Endothelial cell of umbilical vein (primary cell): ENCODE results near the gene NFKB1. TPM values are rescaled to one million over a fixed set of nuclear protein-coding genes. Genes with fewer than 3 reads are reported as not detected.

ENCODE experiments used
- BruUV-seq: library from RNA; stranded (reverse); fragments of 400-500 nt; replicated peaks from 2 replicates; lab custom pipeline; 2021; lab: Mats Ljungman, UMichigan
- CTCF ChIA-PET: fragments of 300-600, 350-600 bp; sonication (Branson Sonifier 250); formaldehyde crosslinking; loops from one replicate; lab custom pipeline; 2021; ENCODE audit warnings: antibody characterized with exemption, inconsistent platforms; lab: Charles Lee
- POLR2A ChIA-PET: fragments of 300-600, 350-600 bp; sonication (Branson Sonifier 250); formaldehyde crosslinking; loops from one replicate; lab custom pipeline; 2021; ENCODE audit warnings: antibody characterized with exemption, inconsistent platforms; lab: Charles Lee
- DNase-seq: peaks from one replicate; pipeline ENCODE4 v3.0.0-alpha.2; 2011; ENCODE audit warnings: low read depth, low spot score
- FAIRE-seq: peaks from 2 replicates; lab custom pipeline; 2011; peaks lifted over from hg19 to GRCh38; lab: Jason Lieb, UNC
- H2AFZ ChIP-seq: 2 replicates; pipeline ENCODE4 v1.6.0; 2012; ENCODE audit warnings: low read depth, low read length, control low read depth, inconsistent platforms
- H3K27ac ChIP-seq: 2 replicates; pipeline ENCODE4 v1.5.1; 2011; ENCODE audit warnings: low read depth, mild to moderate bottlenecking, control low read depth, low read length, moderate library complexity; ENCODE audit not compliant: insufficient read depth
- H3K27me3 ChIP-seq, 2 experiments: 2 replicates each; pipeline versions ENCODE4 v1.6.0 to v1.6.1; 2011; ENCODE audit warnings: low read length in 2 of 2, mixed read lengths in 1 of 2; ENCODE audit not compliant: control insufficient read depth in 2 of 2, insufficient read depth in 2 of 2
- H3K36me3 ChIP-seq, 2 experiments: 2 replicates in 1 of 2; 3 replicates in 1 of 2; pipeline ENCODE4 v1.5.1; 2011; ENCODE audit warnings: low read length in 2 of 2, mild to moderate bottlenecking in 1 of 2, moderate library complexity in 1 of 2; ENCODE audit not compliant: control insufficient read depth in 2 of 2, insufficient read depth in 2 of 2; ENCODE audit errors: extremely low read depth in 1 of 2
- H3K4me1 ChIP-seq: 3 replicates; pipeline ENCODE4 v1.5.1; 2011; ENCODE audit warnings: mild to moderate bottlenecking, low read length; ENCODE audit not compliant: control insufficient read depth, insufficient read depth; ENCODE audit errors: extremely low read depth
- H3K4me2 ChIP-seq: 2 replicates; pipeline ENCODE4 v1.6.1; 2011; ENCODE audit warnings: low read length, control low read depth, mixed read lengths; ENCODE audit not compliant: insufficient read depth
- H3K4me3 ChIP-seq, 3 experiments: fragments of 200-600 bp in 1 of 3; sonication (generic), shearing (Covaris generic) in 1 of 3; replicated peaks in 1 of 3; 2 replicates each; pipeline ENCODE4 v1.5.1; 2011 to 2016; ENCODE audit warnings: control low read depth in 3 of 3, low read length in 3 of 3, mild to moderate bottlenecking in 2 of 3, inconsistent platforms in 1 of 3, low read depth in 1 of 3, moderate library complexity in 1 of 3; ENCODE audit not compliant: insufficient read depth in 1 of 3
- H3K79me2 ChIP-seq: 2 replicates; pipeline ENCODE4 v1.6.0; 2012; ENCODE audit warnings: low read length, inconsistent platforms; ENCODE audit not compliant: control insufficient read depth, insufficient read depth
- H3K9ac ChIP-seq: replicated peaks from 2 replicates; pipeline ENCODE3; 2011; ENCODE audit warnings: low read length, control low read depth; ENCODE audit not compliant: insufficient read depth; ENCODE audit errors: extremely low read depth
- H3K9me1 ChIP-seq: replicated peaks from 3 replicates; pipeline ENCODE4 v1.6.0; 2011; ENCODE audit warnings: mild to moderate bottlenecking, low read length; ENCODE audit not compliant: control insufficient read depth, insufficient read depth; ENCODE audit errors: extremely low read depth
- H3K9me3 ChIP-seq: replicated peaks from 2 replicates; pipeline ENCODE4 v1.5.1; 2012; ENCODE audit warnings: low read length, inconsistent platforms; ENCODE audit not compliant: control insufficient read depth, insufficient read depth
- H4K20me1 ChIP-seq: replicated peaks from 2 replicates; pipeline ENCODE3; 2011; ENCODE audit warnings: mild to moderate bottlenecking, low read length; ENCODE audit not compliant: control insufficient read depth, insufficient read depth; ENCODE audit errors: extremely low read depth
- GATA2 ChIP-seq: IDR thresholded peaks from 2 replicates; pipeline ENCODE4 v1.7.0; 2011; ENCODE audit warnings: low read depth, mild to moderate bottlenecking, moderate library complexity, mixed read lengths, low read length; ENCODE audit not compliant: insufficient read length, insufficient read depth
- POLR2A ChIP-seq: IDR thresholded peaks from 2 replicates; pipeline ENCODE4 v1.6.1; 2012; ENCODE audit warnings: low read depth, mild to moderate bottlenecking, control low read depth, low read length
- dilution Hi-C: fragments of 300-500 bp; cut with MboI; formaldehyde crosslinking; loops from one replicate; pipeline ENCODE4 v1.15.0; 2019; ENCODE audit warnings: low sequenced_read_pairs; ENCODE audit not compliant: extremely low pct_ligation_motif_present
- intact Hi-C: fragments of 100-400 bp; cut with micrococcal nuclease; formaldehyde crosslinking; loops from one replicate; pipeline ENCODE4 v1.10.0; 2022
- polyA plus RNA-seq, 4 experiments: library from polyadenylated mRNA; depleted of rRNA in 3 of 4; stranded (reverse) in 3 of 4; unstranded in 1 of 4; fragments of >200 nt; gene quantifications; 2 replicates each; pipeline versions ENCODE4 v1.2.1 to v1.2.3, GENCODE V29; 2011 to 2012; ENCODE audit warnings: missing spikeins in 1 of 4
- total RNA-seq: library from RNA; stranded (reverse); gene quantifications from 2 replicates; pipeline ENCODE4 v1.2.3, GENCODE V29; 2021

Gene NFKB1
- total and polyA plus RNA-seq, 2 donors (not counting 3 experiments of a cell fraction or from before 2014, with no cell fraction given) = 21.3 to 41.4 TPM

DNA sequence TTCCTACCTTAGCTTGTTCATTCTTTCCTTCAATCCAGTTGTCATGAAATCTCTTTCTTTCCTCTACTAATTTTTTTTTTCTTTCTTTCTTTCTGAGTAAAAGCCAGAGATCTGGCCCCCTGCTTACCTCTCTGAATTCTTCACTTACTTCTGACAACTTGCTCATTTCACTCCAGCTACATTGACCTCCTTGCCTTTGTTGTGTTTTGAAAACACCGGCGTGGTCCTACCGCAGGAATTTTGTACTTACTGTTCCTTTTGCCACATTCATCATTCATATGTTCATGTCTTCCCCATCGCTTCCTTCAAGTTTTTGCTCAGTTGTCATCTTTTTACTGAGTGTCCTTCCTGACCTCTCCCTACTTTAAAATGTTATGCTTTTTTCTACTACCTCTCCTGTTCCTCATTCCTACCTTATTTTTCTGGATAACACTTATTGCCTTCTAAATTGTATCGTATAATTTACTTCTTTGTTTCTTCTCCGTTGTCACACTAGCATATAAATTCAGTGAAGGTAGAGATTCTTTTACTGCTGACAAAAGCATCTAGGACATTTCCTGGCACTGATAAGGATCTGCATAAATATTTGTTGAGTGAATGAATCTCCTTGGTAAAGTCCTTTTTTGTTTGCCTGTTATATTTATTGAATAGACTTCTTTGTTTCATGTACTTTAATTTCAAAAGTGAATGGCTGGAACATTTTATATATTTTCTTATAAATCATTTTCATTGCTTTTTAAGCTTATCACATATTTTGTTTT lies 74.4 kb downstream of the NFKB1 start:
- dilution Hi-C loops = no loop called here
- DNase-seq = no peak
- no peaks in the 10 kb centered on the region for H3K27me3 ChIP-seq
- no peaks in the 10 kb centered on the region for H3K9me3 ChIP-seq
- FAIRE-seq = peak; percentile 4
- CTCF ChIA-PET = interaction anchor here (1.0 kb wide), 1 partner anchor 50 kb away, joined by 3 read pairs; no protein-coding TSS in a partner anchor
- H3K4me1 ChIP-seq = peaks cover 14% of the 10 kb centered on the region
- peak overlapping the region; percentile 43 for H3K4me2 ChIP-seq
- no peak overlapping the region for H3K27ac ChIP-seq
- TF ChIP-seq POLR2A (no peak), GATA2 (peak; percentile 60)
- peaks cover 5% of the 10 kb centered on the region for H3K79me2 ChIP-seq
- H3K36me3 ChIP-seq = peaks cover 4 to 10% of the 10 kb centered on the region in 2 experiments
- no peak overlapping the region for H3K4me3 ChIP-seq
- BruUV-seq = no TSS peak
- POLR2A ChIA-PET = no interaction called here
- intact Hi-C loops = no loop called here
- no peaks in the 10 kb centered on the region for H4K20me1 ChIP-seq
- H3K9me1 ChIP-seq = no peaks in the 10 kb centered on the region
- H3K9ac ChIP-seq = peak overlapping the region; percentile 5
- no peak overlapping the region for H2AFZ ChIP-seq

DNA sequence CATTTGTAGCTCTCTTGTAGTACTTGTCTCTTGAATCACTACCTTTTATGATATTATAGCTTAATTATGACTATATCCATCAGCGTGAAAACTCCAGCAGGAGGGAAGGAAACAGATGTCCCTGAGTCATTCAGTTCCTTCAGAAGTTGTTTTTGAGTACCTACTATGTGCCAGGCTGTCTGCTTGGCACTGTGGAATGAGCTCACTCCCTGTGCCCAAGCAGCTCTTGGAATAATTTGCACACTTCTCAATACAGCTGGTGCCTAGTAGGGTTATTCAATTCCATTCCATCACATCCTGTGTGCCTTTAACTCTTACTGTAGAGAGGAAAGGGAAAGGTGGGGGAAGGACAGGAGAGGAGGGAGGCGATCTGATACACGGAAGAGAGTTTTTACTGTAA lies 77.1 kb downstream of the NFKB1 start:
- Histone ChIP-seq H3K27me3 (no peaks in the 10 kb centered on the region), H3K79me2 (peaks cover 3% of the 10 kb centered on the region), H4K20me1 (no peaks in the 10 kb centered on the region), H3K4me2 (no peak overlapping the region), H3K4me3 (no peak overlapping the region), H3K27ac (no peak overlapping the region), H3K9me1 (no peaks in the 10 kb centered on the region), H3K9me3 (no peaks in the 10 kb centered on the region), H3K36me3 (peaks cover 7 to 12% of the 10 kb centered on the region in 2 experiments), H3K4me1 (peaks cover 14% of the 10 kb centered on the region), H3K9ac (no peak overlapping the region), H2AFZ (no peak overlapping the region)
- intact Hi-C loops = no loop called here
- DNase-seq = no peak
- ChIA-PET CTCF (interaction anchor here (0.8 to 1.1 kb wide), 2 partner anchors 31 to 33 kb away, joined by 3 to 4 read pairs; no protein-coding TSS in a partner anchor), POLR2A (no interaction called here)
- dilution Hi-C loops = no loop called here
- TF ChIP-seq POLR2A (no peak), GATA2 (no peak)
- FAIRE-seq = no peak
- BruUV-seq = no TSS peak
